H54 (cell line): ENCODE results near the gene SGIP1.

Experiments
- DNase-seq: peaks from one replicate; pipeline ENCODE4 v3.0.0; 2011; ENCODE audit warnings: low spot score, mixed read lengths; ENCODE audit not compliant: insufficient read length
- FAIRE-seq: peaks from 3 replicates; lab custom pipeline; 2011; peaks lifted over from hg19 to GRCh38; lab: Jason Lieb, UNC
- POLR2A ChIP-seq: IDR thresholded peaks from 2 replicates; pipeline ENCODE4 v1.6.1; 2011; ENCODE audit warnings: low read depth, mild to moderate bottlenecking, low read length

Gene SGIP1

GRCh38 chr1:66506991-66507390 is 27.0 kb upstream of the SGIP1 start:
- FAIRE-seq (no peak), DNase-seq (no peak)
- TF ChIP-seq POLR2A, result no peak

- DNase-seq (no peak), FAIRE-seq (no peak)
- no peak for TF ChIP-seq POLR2A
Observed at GRCh38 chr1:66510407-66510806, 23.5 kb upstream of the SGIP1 start.

GRCh38 chr1:66511118-66511517 is 22.8 kb upstream of the SGIP1 start:
- FAIRE-seq (no peak), DNase-seq (no peak)
- no peak for TF ChIP-seq POLR2A

- no peak for DNase-seq
- no peak for FAIRE-seq
- no peak for TF ChIP-seq POLR2A
Observed at GRCh38 chr1:66517959-66518358, 16.0 kb upstream of the SGIP1 start.

GRCh38 chr1:66518654-66519053 is 15.3 kb upstream of the SGIP1 start:
- no peak for TF ChIP-seq POLR2A
- FAIRE-seq (no peak), DNase-seq (no peak)

- DNase-seq (no peak), FAIRE-seq (no peak)
- TF ChIP-seq POLR2A, result no peak
Observed at GRCh38 chr1:66519992-66520391, 14.0 kb upstream of the SGIP1 start.

- FAIRE-seq (no peak), DNase-seq (no peak)
- no peak for TF ChIP-seq POLR2A
Observed at GRCh38 chr1:66520655-66521054, 13.3 kb upstream of the SGIP1 start.

- TF ChIP-seq POLR2A, result no peak
- DNase-seq, result peak; percentile 24
- FAIRE-seq, result peak; percentile 91
Observed at GRCh38 chr1:66521721-66522365, 12.1 kb upstream of the SGIP1 start.

GRCh38 chr1:66523562-66523961 is 10.4 kb upstream of the SGIP1 start:
- DNase-seq (no peak), FAIRE-seq (no peak)
- no peak for TF ChIP-seq POLR2A

- no peak for TF ChIP-seq POLR2A
- FAIRE-seq (no peak), DNase-seq (no peak)
Observed at GRCh38 chr1:66525086-66525485, 8.9 kb upstream of the SGIP1 start.

- no peak for FAIRE-seq
- no peak for TF ChIP-seq POLR2A
Observed at GRCh38 chr1:66526036-66526435, 7.9 kb upstream of the SGIP1 start.

GRCh38 chr1:66526991-66527390 is 7.0 kb upstream of the SGIP1 start:
- FAIRE-seq (no peak), DNase-seq (no peak)
- no peak for TF ChIP-seq POLR2A

More at GRCh38 chr1:66526036-66526435, 7.9 kb upstream of the SGIP1 start:
- no peak for DNase-seq

GRCh38 chr1:66527686-66528085 is 6.3 kb upstream of the SGIP1 start:
- FAIRE-seq (no peak), DNase-seq (no peak)
- TF ChIP-seq POLR2A, result no peak

- no peak for FAIRE-seq
- DNase-seq, result no peak
- TF ChIP-seq POLR2A, result no peak
Observed at GRCh38 chr1:66528580-66528979, 5.4 kb upstream of the SGIP1 start.

- DNase-seq, result no peak
- TF ChIP-seq POLR2A, result no peak
- FAIRE-seq, result no peak
Observed at GRCh38 chr1:66532214-66532613, 1.7 kb upstream of the SGIP1 start.
